HT-29 (cell line): ENCODE measurements around the gene SAT1. TPM values are rescaled to one million over a fixed set of nuclear protein-coding genes. Genes with fewer than 3 reads are reported as not detected.
"Not testable (repeated sequence)": the region's sequence is repeated elsewhere in the genome, so short reads cannot be mapped to it uniquely, and the experiment has no call there.

Experiments used
- DNase-seq: peaks from one replicate; pipeline ENCODE4 v3.0.0-alpha.2; 2015; ENCODE audit warnings: low spot score
- total RNA-seq: library from RNA; depleted of rRNA; stranded (reverse); fragments of >200 nt; shearing (Covaris generic); gene quantifications from 2 replicates; pipeline ENCODE4 v1.2.3, GENCODE V29; 2014; rRNA removed

Gene SAT1
- 70.2 and 80.5 TPM in 2 replicates for total RNA-seq

DNA sequence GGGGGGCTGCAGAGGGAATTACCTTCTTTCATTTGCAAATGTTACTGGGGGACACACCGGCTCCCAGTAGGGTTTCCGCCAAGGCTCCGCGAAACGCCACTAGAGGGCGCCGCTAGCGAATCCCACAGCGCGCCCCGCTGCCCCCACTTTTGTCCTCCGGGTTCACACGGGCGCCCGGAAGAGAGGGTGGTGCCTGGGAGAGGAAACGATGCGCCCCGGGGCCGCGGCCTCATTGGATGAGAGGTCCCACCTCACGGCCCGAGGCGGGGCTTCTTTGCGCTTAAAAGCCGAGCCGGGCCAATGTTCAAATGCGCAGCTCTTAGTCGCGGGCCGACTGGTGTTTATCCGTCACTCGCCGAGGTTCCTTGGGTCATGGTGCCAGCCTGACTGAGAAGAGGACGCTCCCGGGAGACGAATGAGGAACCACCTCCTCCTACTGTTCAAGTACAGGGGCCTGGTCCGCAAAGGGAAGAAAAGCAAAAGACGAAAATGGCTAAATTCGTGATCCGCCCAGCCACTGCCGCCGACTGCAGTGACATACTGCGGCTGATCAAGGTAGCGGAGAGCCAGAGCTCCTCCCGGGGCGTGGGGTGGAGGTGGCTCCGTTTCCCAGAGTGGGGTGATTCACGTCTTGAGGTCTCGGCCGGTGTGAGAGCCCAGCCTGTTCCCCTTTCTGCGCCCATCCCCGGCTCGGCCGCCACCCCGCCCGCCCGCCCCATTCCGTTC, at the start of gene SAT1:
Gene SAT1, plus strand, starts transcription at position 311 of the 726 bp plus-strand sequence. Its CDS starts 179 bp downstream, at position 490.
- DNase-seq = peak; percentile 89

DNA sequence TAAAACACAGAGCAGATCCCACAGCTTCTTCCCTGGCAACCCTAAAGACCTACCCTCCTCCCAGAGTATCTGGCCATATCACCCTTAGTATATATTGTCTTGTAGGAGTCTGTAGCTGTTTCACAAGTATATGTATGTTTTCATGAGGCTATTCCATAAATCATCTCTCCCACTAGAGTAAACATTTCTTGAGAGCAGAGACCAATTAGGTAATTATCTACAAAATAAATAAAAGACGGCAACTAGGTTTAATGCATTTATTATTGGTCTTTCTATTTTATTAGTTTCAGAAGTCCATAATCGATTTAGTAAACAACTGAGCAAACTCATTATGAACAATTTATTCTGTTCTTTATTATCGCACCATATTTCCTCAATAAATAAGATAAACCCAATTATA, 46.9 kb upstream of the SAT1 start:
- no peak for DNase-seq

DNA sequence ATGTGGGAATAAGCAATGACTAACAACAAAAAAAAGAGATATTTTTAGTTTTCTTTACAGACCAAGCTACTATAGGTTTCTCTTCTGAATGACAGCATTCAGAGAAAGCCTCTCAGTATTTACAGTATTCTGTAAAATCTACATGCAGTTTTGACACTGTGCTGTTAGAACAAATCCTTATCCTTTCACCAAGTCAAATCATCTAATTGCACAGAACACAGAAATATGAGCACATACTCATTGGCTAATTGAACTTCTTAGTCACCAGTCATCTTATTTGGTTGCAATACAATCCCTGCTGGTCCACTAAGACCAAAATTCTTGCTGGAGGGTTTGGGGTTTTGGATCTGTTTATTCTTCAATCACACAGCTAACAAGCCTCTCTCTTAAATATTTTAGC, 45.6 kb upstream of the SAT1 start:
- no peak for DNase-seq

DNA sequence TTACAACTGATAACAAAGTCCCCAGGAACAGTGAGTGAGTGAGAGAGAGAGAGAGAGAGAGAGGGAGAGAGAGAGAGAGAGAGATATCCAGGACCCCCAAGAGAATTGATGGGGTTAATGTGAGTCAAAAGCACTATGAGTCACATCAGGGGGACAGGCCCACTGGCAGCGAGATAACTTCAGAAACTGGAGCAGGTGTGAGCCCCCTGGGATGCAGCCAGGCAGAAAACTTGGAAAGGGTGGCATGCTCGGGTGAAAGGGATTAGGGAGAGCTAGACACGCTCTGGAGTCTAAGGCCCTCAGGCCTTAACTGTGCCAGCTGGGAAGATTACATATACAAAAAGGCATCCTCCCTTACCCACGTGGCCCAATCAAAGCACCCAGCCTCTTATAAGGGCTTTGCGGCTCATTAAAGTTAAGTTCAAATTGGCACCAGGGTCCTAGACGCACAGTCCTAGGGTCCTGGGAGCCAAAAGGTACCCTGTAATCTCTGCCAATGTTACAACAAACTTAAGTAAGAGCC, 40.7 kb upstream of the SAT1 start:
- no peak for DNase-seq

DNA sequence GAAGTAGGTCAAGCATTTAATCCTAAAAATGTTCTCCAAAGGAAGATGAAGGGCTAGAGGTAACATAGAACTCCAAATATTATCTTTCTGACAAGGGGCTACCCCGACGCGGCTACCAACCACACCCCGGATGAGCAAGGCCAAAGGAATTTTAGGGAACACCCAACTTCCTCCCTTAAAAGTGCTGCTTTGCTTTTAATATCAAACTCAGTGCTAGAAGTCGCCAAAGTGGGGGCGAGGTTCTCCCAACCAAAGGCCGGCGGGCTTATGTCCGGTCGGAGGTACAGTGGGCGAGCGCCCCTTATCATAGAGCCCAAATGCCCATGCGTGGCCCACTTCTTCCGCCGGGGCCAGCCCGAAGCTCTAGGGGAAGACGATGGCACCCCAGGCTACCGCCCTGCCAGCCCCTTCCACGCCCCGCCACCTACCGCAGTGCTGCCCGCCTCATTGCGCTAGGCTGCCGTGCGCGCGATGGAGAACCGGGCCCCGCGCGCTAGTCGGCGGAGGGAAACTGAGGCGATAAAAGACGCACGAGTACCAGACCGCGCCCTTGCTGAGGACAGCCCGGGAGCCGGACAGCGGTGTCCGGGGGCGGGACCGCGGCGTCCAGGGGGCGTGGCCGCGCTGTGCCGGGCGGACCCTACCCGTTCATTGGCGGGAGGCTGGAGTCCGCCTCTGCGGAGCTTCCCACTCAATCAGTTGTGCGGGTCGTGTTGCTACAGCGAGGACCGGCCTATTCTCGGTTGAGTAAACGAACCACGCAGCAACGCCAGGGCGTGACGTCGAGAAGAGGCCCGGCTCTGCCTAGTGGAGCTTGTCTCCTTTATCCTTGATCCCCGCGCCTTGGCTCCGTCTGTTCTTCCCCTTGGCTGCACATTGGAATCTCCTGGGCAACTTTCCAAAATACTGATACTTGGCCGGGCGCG, 40.0 kb upstream of the SAT1 start, which contains the start of gene ACOT9:
Gene ACOT9, minus strand, starts transcription at position 580 of the 926 bp plus-strand sequence. Its CDS starts 132 bp downstream, at position 448.
- peak; percentile 65 for DNase-seq

- DNase-seq = not testable (repeated sequence)
These were observed 39.4 kb upstream of the SAT1 start for GRCh38 chrX:23743623-23743971.

- no peak for DNase-seq
These were observed 37.2 kb upstream of the SAT1 start for GRCh38 chrX:23745786-23746185.

DNA sequence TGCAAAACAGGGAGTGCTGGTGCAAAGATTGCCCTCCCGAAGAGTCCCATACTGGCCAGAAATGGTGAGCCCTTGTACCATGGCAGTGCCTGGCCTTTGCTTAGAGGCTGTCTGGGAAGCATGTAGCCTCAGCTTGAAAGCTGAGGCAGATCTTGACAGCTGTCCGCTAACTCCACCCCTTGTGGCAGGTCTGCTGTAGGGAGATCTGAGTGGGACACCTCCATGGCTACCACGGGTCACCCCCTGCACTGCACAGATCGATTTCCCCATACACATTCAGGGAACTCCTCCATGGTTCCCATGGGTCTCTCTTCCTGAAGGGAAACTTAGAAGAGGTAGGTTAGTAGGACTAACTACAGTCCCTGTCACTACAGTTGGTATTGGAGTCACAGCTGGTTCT, 33.8 kb upstream of the SAT1 start:
- DNase-seq = no peak

DNA sequence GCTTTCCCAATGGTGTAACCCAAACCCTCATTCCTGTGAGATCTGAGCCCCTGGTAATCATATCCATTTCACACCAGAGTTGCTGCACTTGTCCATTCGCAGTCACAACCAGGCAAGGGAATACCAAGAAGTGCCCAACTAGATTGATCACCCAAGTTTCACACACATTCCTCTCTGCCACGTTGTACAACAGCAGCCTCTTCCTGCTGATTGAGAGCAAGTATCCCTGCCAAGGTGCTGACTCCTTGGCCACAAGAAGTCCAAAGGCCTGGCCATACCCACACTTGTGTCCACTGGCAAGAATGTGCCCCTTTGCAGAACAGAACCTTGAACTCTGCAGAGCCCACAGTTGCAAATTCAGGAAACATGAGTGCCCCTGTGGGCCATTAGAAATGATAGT, 33.4 kb upstream of the SAT1 start:
- DNase-seq = no peak

GRCh38 chrX:23752740-23753415, 30.1 kb upstream of the SAT1 start:
- no peak for DNase-seq

DNA sequence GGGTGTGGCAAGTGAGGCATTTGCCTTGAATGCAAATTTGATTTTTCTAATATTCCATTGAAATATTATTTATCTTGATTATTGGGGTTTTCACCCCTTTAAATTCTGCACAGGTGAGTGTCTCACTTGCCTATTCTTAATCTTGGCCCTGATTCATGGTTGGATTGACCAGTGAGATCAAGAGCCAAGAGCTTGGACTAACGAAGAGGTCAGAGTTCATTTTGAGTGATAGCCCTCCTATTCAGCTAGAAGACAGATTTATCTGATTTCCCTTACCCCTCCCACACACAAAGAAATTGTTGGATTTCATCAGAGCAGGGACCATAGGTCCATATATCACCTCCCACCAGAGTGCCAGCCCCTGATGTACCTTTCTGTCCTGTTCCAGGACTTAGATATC, 28.3 kb upstream of the SAT1 start:
- DNase-seq = no peak

DNA sequence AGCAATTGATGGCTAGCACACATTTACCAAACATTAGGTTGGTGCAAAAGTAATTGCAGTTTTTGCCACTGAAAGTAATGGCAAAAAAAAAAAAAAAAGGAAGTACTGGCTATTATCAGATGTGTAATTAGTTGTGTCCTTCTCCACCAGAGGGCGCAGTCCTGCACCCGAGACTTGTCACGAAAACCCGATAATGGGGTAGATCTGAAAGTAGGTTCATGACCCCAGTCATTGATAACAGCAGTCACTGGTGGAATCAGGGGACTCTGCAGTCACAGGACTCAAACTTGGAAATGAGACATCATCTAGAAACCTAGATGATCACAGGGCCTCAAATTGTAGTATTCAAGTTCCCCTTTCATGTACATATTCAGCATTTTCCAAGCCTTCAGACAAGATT, 26.8 kb upstream of the SAT1 start:
- peak; percentile 70 for DNase-seq

DNA sequence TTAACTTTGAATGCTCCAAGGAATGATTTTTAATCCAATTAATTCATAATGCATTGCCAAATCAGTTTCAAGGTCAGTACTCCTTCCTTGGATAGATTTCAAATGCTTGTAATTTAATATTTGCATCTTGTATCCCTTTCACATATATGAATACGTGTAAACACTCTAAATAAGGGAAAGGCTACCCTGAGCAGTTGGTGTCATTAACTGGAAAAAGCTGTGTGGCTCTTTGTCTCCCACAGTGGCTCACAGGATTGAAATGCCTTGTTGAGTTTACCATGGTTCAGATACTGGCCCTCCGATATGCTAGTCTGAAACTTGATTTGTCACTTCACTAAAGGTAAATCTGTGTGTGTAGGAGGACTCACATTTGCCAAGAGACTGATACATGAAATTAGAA, 23.2 kb upstream of the SAT1 start:
- no peak for DNase-seq

- DNase-seq = no peak
These were observed 18.6 kb upstream of the SAT1 start for GRCh38 chrX:23764188-23764984.

DNA sequence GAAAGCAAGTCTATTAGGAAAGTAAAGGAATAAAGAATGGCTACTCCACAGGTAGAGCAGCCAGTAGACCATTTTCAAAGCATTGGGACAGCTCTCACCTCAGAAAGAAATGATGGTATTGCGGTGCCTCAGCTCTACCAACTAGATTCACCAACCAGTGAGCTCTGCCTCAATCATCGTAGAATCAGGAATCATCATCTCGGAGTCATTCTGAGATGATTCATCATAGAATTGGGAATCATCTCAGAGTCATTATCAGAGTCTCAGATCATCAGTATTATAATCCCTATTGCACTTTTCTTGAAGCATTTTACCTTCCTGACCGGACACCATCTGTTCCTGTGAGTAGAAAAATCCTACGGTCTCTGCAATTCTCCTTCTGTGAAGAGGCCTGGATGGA, 17.5 kb upstream of the SAT1 start:
- DNase-seq = no peak

DNA sequence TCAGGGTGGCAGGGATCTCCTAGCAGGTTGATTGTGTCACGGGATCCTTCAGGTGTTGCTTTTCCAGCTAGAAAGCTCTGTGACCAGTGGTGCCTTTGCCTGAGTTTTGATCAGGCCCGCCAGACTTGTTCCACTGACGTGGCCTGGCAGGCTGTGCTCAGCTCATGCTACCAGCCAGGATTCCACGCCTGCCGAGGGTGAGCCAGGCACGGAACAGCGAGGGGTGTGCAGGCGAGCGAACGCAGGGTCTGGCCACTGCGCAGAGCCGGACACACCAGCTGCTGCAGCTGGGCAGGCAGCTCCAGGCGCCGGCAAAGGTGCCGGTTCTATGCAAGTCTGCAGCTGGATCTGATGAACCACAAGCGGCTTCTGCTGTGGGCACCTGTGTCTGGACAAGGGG, 17.1 kb upstream of the SAT1 start:
- DNase-seq = no peak

- no peak for DNase-seq
These were observed 16.1 kb upstream of the SAT1 start for GRCh38 chrX:23766650-23767551.

DNA sequence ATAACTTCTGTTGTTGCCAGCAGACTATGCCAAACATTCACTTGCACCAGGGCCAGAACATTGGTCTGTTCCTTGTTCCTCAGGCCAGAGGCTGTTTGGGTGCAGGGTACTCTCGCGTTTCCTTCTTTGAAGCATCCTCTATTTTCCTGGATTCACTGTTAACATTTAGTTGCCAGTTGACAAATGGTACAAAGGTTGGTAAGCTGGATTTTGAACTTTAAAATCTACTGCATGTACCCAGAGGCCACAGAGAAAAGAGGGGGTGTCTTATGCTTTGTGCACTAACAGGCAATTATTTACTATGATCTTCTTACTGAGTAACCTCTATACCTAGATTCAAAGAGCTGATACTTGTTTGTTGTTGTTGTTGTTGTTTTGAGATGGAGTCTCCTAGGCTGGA, 12.8 kb upstream of the SAT1 start:
- no peak for DNase-seq

- not testable (repeated sequence) for DNase-seq
These were observed 11.9 kb upstream of the SAT1 start for GRCh38 chrX:23771086-23771485.

DNA sequence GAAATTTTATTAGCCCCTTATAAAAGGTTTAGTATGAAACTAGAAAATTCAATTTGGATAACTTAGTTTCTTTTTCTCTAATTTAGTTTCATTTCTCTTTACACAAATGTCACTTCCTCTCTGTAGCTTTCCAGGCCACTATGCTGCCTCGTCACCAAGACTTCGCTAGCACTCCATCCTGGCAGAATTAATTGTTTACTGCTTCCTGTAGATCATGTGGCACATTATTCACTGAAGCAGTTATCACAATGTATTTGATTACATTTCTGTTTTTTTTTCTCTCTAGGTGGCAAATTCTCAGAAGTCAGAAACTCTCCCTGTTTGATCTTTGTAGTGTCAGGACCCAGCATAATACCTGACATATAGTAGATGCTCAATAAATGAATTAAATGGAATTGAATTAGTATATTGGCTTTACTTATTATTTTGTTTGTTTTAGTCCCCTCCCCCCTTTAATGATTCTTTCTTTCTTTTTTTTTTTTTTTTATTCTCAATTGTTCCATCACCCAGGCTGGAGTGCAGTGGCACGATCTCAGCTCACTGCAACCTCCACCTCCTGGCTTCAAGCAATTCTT, 9.3 kb upstream of the SAT1 start:
- no peak for DNase-seq
